CD4-positive, alpha-beta T cell treated with Interleukin-6 at 100 ng/mL for 8 hours (primary cell): ENCODE data around the gene CES3.
"Not testable (repeated sequence)": the region's sequence is repeated elsewhere in the genome, so short reads cannot be mapped to it uniquely, and the experiment has no call there.

Experiments used
- DNase-seq: peaks from one replicate; pipeline ENCODE4 v3.0.0-alpha.2; 2020; ENCODE audit warnings: mixed read lengths, low spot score

The CES3 gene

GRCh38 chr16:66926171-66926947 is 34.7 kb upstream of the CES3 start:
- DNase-seq: no peak

GRCh38 chr16:66926961-66927436 is 34.1 kb upstream of the CES3 start:
- no peak for DNase-seq

GRCh38 chr16:66927918-66928649 is 33.0 kb upstream of the CES3 start:
- DNase-seq: no peak

GRCh38 chr16:66928702-66929388 is 32.2 kb upstream of the CES3 start:
- DNase-seq: no peak

GRCh38 chr16:66930189-66930588 is 30.9 kb upstream of the CES3 start:
- no peak for DNase-seq

GRCh38 chr16:66931665-66932064 is 29.4 kb upstream of the CES3 start:
- no peak for DNase-seq

- no peak for DNase-seq
These were observed 29.0 kb upstream of the CES3 start for GRCh38 chr16:66932076-66932475.

- DNase-seq: peak; percentile 35
These were observed 27.3 kb upstream of the CES3 start for GRCh38 chr16:66933776-66934137.

- peak; percentile 83 for DNase-seq
These were observed 26.8 kb upstream of the CES3 start, which contains the start of gene CIAO2B for GRCh38 chr16:66934138-66934838. CIAO2B (minus strand) TSS chr16:66934402; CDS start chr16:66934364, 38 bp downstream.

GRCh38 chr16:66934839-66935313 is 26.2 kb upstream of the CES3 start:
- DNase-seq: not testable (repeated sequence)

GRCh38 chr16:66935314-66936011 is 25.6 kb upstream of the CES3 start, which contains the start of gene CES2:
CES2 (plus strand) TSS chr16:66935516; CDS start chr16:66935636, 120 bp downstream.
- no peak for DNase-seq

- DNase-seq: no peak
These were observed 24.6 kb upstream of the CES3 start for GRCh38 chr16:66936462-66936861.

- no peak for DNase-seq
These were observed 24.0 kb upstream of the CES3 start for GRCh38 chr16:66936889-66937554.

GRCh38 chr16:66937725-66938337 is 23.2 kb upstream of the CES3 start:
- DNase-seq: no peak

- no peak for DNase-seq
These were observed 21.7 kb upstream of the CES3 start for GRCh38 chr16:66939366-66939765.

- no peak for DNase-seq
These were observed 20.8 kb upstream of the CES3 start for GRCh38 chr16:66940236-66940635.

- no peak for DNase-seq
These were observed 18.1 kb upstream of the CES3 start for GRCh38 chr16:66942981-66943380.

GRCh38 chr16:66943426-66944053 is 17.5 kb upstream of the CES3 start:
- DNase-seq: no peak

- no peak for DNase-seq
These were observed 17.0 kb upstream of the CES3 start for GRCh38 chr16:66944054-66944441.

GRCh38 chr16:66944971-66945370 is 16.1 kb upstream of the CES3 start:
- DNase-seq: not testable (repeated sequence)
